Nephron progenitor cell (in vitro differentiated cells): ENCODE results near the gene ZNF263.

Source experiments
- DNase-seq: peaks from one replicate; pipeline ENCODE4 v3.0.0; 2021
- H3K27ac Mint-ChIP-seq: 2 replicates; pipeline ENCODE4 v1.8.0; 2021; ENCODE audit warnings: mild to moderate bottlenecking, moderate library complexity, mixed read lengths
- H3K27me3 Mint-ChIP-seq: 2 replicates; pipeline ENCODE4 v1.8.0; 2021; ENCODE audit warnings: mild to moderate bottlenecking, low read depth, mixed read lengths; ENCODE audit not compliant: poor library complexity
- H3K36me3 Mint-ChIP-seq: 2 replicates; pipeline ENCODE4 v1.8.0; 2021; ENCODE audit warnings: low read depth, mixed read lengths
- H3K4me1 Mint-ChIP-seq: 2 replicates; pipeline ENCODE4 v1.8.0; 2021; ENCODE audit warnings: mixed read lengths
- H3K4me3 Mint-ChIP-seq: 2 replicates; pipeline ENCODE4 v1.8.0; 2021; ENCODE audit warnings: mild to moderate bottlenecking, moderate library complexity, mixed read lengths
- H3K9me3 Mint-ChIP-seq: 2 replicates; pipeline ENCODE4 v1.8.0; 2021; ENCODE audit warnings: mild to moderate bottlenecking, moderate library complexity, mixed read lengths
- TF ChIP-seq, protein P1 (sequence below): fragments of 200-600 bp; sonication (generic); IDR thresholded peaks from 2 replicates; pipeline ENCODE4 v1.5.0; 2021; ENCODE audit warnings: antibody characterized with exemption

Gene ZNF263

DNA sequence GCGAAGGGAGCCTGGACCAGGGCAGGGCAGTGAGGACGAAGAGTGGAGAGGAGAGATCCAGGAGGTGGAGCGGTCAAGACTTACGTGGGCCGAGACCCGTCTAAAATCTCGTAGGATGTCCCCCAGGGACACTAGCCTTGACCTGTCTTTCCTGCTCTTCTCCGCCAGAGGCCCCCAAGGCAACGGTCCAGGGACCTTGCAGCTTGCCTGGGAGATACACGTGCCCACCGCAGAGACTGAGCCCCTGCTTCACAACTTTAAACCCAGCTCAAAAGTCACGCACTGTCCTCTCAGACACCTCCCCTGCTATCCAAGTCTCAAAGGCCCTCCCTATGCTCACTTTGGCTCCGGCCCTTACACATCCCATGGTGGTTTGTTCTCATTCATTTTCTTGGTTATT is 12.5 kb downstream of the ZNF263 start:
- H3K27ac Mint-ChIP-seq = no peak overlapping the region
- H3K36me3 Mint-ChIP-seq = peaks cover 93% of the 10 kb centered on the region
- H3K4me3 Mint-ChIP-seq = no peak overlapping the region
- peaks cover 5% of the 10 kb centered on the region for H3K27me3 Mint-ChIP-seq
- no peaks in the 10 kb centered on the region for H3K4me1 Mint-ChIP-seq
- no peak for DNase-seq
- TF ChIP-seq, protein P1, sequence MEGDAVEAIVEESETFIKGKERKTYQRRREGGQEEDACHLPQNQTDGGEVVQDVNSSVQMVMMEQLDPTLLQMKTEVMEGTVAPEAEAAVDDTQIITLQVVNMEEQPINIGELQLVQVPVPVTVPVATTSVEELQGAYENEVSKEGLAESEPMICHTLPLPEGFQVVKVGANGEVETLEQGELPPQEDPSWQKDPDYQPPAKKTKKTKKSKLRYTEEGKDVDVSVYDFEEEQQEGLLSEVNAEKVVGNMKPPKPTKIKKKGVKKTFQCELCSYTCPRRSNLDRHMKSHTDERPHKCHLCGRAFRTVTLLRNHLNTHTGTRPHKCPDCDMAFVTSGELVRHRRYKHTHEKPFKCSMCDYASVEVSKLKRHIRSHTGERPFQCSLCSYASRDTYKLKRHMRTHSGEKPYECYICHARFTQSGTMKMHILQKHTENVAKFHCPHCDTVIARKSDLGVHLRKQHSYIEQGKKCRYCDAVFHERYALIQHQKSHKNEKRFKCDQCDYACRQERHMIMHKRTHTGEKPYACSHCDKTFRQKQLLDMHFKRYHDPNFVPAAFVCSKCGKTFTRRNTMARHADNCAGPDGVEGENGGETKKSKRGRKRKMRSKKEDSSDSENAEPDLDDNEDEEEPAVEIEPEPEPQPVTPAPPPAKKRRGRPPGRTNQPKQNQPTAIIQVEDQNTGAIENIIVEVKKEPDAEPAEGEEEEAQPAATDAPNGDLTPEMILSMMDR = no peak
- H3K9me3 Mint-ChIP-seq = peaks cover 92% of the 10 kb centered on the region

DNA sequence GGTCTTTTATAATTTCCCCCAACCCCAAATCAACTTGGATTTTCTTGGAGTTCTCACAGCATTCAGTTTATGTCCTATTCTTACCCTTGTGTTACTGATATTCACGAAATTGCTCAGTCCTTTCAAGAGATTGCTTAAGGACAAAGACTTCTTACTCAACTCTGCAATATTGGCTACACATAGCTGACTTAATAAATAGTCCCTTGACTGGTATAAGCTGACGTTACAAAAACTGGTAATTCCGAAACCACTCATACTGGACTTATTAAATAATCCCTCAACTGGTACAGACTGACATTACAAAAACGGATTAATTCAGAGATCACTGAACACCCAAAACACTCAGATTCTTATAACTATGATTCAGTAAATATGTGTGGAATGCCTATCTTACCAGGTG is 21.1 kb downstream of the ZNF263 start:
- Mint-ChIP-seq H3K9me3 (peaks cover 98% of the 10 kb centered on the region), H3K4me1 (peaks cover 5% of the 10 kb centered on the region), H3K27ac (no peak overlapping the region), H3K36me3 (peaks cover 91% of the 10 kb centered on the region), H3K4me3 (peak overlapping the region; percentile 79), H3K27me3 (peaks cover 3% of the 10 kb centered on the region)
- TF ChIP-seq, protein P1 = no peak
- no peak for DNase-seq

DNA sequence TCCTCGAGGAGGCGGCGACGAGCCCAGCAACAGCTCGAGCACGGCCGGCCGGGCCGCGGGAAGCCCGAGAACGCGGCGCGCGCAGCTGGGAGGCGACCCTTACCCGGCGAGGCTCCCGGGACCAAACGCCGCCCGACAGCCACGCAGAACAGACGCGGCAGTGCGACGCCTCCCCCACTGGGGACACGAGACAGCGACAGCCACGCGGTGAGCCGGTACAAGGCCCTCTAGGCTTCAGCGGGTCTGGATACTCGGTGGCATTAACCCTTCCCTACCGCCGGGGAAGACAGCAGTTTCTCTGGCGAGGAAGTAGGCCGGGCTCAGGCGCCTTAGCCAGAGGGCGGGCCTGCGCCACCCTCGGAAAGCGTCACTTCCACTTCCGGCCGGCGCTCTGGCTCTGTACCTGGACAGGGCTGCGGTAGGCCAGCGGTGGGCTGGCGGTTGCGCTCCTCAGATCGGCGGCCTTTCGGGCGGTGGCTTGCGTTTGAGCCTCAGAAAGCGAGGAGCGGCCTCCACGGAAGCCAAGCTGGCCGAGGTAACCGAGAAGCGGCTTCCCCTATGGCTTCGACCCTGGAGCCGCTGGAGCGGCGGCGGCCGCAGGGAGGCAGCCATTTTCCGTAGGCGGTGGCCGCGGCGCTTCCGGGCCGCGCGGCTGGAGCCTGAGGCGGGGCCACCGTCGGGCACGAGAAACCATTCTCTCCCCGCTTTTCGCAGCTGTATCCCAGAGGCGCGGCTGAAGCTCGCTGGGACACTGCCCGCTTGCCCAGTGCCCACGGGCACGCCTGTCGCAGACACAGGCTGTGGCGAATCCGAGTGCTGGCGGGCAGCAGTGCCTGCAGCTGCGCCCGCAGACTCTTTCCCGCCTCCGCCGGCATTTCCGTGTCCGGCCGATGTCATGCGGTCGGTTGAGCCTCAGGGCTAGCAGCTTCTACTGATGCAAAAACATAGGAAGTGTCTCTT is 22.1 kb downstream of the ZNF263 start, which contains the start of the genes TIGD7 and ZNF75A:
Gene TIGD7 (minus strand): TSS at position 322 of the 960 bp plus-strand sequence. CDS start 4,816 bp downstream, outside the sequence.
Gene ZNF75A (plus strand): TSS at position 389 of the 960 bp plus-strand sequence. CDS start 2,932 bp downstream, outside the sequence.
- H3K4me3 Mint-ChIP-seq = peak within 1 kb of the TSS; percentile 79
- H3K27me3 Mint-ChIP-seq = peaks cover 3% of the 10 kb centered on the region
- peaks cover 98% of the 10 kb centered on the region for H3K9me3 Mint-ChIP-seq

DNA sequence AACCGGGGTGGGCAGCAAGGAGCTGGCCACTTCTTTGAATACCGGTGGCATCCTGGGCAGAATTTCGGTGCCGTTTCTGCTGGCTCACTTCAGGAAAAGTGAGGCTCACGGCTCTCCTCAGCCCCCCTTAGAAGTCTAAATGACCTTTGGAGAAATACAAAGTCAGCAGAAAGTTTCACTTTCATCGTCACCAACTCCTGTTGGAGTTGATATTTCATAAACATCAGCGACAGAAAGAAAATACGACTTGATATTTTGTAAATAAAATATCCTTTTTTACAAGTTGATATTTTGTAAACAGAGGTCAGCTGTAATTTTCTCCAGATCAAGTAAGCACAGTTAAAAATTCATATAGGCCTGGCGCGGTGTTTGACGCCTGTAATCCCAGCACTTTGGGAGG is 22.8 kb downstream of the ZNF263 start:
- peaks cover 5% of the 10 kb centered on the region for H3K4me1 Mint-ChIP-seq
- H3K27ac Mint-ChIP-seq = no peak overlapping the region
- H3K36me3 Mint-ChIP-seq = peaks cover 91% of the 10 kb centered on the region
- DNase-seq = no peak
- peaks cover 6% of the 10 kb centered on the region for H3K27me3 Mint-ChIP-seq
- H3K4me3 Mint-ChIP-seq = peak overlapping the region; percentile 79
- H3K9me3 Mint-ChIP-seq = peaks cover 98% of the 10 kb centered on the region
- TF ChIP-seq, protein P1 = no peak

More for the DNA sequence above, 22.1 kb downstream of the ZNF263 start, which contains the start of the genes TIGD7 and ZNF75A:
- DNase-seq = peak; percentile 80
- peaks cover 5% of the 10 kb centered on the region for H3K4me1 Mint-ChIP-seq
- H3K27ac Mint-ChIP-seq = peak within 1 kb of the TSS; percentile 39
- H3K36me3 Mint-ChIP-seq = peaks cover 91% of the 10 kb centered on the region
- TF ChIP-seq, protein P1 = no peak

DNA sequence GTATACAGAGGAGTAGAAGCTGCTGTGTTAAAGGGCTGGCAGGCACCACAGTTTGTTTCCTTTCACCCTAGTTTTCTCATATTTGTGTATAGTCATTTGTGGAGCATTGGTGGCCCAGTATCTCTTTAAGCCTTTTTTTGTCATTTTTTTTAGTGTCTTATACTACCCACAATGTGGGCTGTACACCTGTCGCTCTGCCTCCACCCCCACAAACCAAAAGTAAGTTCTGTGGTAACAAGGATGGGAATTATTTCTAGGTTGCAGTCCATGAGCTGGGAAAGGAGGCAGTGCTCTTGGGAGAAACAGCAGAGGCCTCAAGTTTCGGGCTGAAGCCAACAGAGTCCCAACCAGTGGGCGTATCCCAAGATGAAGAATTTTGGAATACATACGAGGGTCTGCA is 28.2 kb downstream of the ZNF263 start:
- TF ChIP-seq, protein P1 = no peak
- Mint-ChIP-seq H3K27ac (no peak overlapping the region), H3K9me3 (peaks cover 100% of the 10 kb centered on the region), H3K4me1 (no peaks in the 10 kb centered on the region), H3K4me3 (no peak overlapping the region), H3K36me3 (peaks cover 100% of the 10 kb centered on the region), H3K27me3 (peaks cover 10% of the 10 kb centered on the region)
- DNase-seq = no peak
